Left hindlimb (tissue), 1 donor: ENCODE measurements around the gene FAS.

Source experiments
- DNase-seq: peaks from one replicate; pipeline ENCODE4 v3.0.0-alpha.2; 2018

FAS gene

DNA sequence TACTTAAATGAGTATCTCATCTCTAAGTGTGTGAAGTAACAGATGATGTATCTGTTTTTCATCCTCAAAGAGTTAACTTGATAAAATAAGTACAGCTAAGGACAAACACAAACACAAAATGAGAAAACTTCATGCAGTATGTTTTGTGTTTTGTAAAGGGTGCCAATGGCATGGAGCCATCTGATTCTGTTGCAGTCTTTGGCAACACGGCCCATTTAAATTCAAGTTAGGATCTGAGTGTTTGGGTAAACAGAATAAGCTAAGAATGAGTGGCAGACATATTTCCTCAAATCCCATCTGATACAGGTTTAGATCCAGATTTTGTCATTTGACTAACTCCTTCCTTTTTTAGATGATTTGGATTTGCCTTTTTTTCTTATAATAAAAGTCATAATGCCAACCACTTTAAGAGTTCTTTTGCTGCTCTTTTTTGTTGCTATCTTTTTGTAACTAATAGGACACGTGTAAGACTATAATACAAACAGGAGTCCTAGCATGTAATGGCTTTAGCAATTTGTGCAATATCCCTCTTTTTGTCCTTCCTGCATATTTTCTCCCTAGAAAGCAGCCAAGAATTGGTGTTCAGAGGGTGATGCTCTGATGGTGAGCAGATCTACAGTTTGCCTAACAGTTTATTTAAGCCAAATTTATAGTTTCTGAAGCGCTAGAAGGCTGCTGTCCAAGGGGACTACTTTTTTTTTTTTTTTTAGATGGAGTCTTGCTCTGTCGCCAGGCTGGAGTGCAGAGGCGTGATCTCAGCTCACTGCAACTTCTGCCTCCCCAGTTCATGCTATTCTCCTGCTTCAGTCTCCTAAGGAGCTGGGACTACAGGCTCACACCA lies 19.2 kb upstream of the FAS start:
- DNase-seq = no peak

DNA sequence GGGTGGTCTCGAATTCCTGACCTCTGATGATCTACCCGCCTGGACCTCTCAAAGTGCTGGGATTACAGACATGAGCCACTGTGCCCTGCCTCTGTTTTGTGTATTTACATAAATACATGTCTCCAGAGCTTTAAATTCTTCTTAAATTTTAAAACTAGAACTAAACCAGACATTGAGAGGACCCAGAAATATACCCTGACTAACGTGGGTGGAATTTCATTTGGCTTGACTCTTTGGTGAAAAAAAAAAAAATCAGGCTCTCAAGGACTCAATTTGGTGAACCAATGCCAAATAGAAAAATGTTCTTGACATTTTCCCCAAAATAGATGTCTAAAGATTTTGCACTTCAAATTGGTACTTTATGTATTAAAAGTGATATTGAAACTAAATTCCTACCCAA lies 16.6 kb upstream of the FAS start:
- DNase-seq = no peak

DNA sequence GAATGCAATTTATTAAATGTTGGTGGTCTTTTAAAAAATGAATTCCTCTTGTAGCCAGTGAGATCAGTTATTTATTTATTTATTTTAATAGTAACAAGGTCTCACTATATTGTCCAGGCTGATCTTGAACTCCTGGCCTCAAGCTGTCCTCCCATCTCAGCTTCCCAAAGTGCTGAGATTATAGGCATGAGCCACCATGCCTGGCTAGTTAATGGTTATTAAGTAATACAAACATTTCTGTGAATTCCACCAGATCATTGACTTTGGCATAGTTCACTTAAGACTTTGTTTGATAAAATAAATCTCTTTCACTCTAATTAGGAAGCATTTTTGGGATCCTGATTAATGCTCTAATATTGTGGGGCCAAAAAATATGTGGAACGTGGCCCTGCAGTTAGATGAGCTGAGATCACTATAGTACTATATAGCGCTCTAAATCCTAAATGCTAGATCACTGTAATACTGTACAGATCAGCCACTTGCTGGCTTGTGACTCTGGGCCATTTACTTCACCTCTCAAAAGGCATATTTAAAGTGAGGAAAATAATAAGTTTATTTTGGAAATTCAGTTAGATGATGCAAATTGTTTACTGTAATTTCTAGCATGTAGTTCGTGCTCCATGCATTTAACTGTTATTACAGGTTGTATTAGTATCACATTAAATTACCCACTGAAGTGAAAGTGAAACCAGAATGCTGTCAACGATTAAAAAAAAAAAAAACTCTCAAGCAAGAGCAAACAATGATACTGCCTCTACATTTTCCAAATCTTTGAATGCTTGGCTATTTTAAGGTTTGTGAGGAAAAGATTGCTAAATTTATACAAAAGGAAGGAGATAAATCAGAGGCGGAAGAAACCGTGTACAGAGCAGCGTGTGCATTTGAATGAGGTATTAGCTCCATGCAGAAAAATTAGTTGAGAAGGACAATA lies 15.9 kb upstream of the FAS start:
- no peak for DNase-seq

DNA sequence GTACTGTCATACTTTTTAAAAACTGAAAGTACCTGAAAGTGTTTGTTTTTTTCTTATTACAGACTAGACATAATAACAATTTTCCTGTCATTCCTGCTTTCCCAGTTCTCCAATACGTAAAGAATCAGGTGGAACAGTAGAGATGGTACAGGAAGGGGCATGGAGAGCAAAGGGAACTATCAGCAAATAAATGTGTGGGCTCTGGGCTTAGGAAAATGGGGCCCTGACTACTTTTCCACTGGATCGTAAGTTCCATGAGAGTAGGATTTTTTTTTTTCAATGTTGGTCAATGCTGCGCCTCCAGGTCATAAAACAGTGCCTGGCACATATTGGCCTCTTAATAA lies 15.2 kb upstream of the FAS start:
- DNase-seq = no peak

DNA sequence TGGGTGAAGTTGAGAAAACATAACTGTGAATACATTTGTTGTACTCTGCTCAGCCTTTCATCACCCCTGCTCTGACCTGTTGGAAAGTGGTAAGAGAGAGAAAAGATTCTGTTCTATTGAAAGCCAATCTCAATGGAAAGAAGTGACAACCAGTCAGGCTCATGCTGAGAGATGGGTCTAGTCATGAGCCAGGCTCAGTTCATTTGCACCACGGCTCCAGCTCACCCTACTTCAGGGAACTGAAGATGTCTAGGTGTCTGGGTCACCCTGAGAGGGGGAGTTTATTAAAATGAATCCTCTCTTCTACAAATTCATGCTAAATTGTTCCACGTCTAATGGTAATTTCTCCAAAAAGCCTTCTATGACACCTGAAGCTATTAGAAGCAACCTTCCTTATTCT lies 12.1 kb upstream of the FAS start:
- no peak for DNase-seq

DNA sequence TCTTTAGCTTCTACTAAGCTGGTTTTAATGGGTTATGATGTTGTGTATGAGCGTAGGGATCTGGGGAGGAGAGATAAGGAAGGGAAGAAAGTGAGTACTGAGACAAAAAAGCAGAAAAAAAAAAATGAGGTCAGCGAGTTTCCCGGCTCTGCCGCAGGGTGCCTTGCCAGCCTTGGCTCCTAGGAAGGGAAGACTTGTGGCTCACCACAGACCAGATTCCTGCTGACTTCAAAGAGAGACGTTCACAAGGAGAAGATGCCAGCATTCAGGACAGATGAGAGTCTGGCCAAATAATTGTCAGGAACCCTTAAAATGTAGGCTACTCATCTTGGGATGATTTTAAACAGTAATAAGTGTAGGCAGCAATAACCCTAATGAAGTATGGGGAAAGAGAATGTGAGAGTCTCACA lies 11.4 kb upstream of the FAS start:
- DNase-seq = peak; percentile 70

DNA sequence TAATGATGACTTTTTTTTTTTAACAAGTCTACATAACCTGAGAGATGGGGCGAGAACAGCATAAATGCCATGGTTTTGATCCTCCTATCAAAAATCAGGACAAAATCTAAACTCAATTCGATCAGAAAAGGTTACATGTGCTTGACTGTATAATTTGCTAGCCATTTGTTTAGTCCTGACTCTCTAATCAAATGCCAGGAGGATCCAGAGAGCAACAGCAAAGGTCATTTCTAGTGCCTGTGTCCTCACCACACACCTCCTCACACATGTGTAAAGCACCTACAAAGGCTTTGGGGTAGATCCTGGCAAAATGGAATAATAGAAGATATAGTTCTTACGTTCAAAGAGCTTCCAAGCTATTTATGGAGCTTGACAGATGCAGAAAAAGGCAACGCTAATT lies 11.0 kb upstream of the FAS start:
- no peak for DNase-seq

DNA sequence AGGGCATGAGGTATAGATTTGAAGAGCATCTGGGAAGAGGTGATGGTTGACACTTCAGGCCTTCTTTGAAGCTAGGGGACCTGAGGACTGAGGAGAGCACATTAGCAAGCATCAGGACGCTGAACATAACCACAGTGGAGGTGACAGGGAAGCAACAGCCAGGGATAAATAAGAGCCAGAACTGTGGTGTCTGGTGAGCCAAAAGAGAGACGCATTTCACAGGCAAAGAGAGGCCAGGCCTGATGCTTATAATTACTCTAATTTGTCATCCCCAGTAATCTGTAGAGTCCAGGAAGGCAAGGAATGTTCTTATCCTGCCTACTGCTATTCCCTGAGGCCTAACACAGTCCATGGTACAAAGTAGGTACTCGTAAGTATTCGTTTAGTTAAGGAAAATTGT lies 10.4 kb upstream of the FAS start:
- DNase-seq = no peak

DNA sequence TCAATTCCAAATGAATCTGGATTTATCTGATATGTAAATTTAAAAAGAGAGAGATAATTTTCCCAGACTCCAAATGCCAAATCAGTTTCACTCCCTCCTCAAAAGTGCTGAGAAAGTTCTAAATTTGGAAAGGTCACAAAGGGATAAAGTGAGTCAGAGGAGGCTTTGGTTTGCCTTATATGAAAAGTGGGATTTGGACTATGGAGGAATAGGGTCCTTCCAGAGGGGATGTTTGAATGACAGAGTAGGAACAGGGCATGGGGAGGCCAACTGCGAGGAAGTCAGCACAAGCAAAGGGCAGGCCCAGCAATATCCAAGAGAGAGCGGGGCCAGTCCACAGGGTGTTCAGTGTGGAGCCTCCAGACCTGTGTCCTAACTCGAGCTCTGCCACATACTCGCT lies 9.8 kb upstream of the FAS start:
- no peak for DNase-seq

DNA sequence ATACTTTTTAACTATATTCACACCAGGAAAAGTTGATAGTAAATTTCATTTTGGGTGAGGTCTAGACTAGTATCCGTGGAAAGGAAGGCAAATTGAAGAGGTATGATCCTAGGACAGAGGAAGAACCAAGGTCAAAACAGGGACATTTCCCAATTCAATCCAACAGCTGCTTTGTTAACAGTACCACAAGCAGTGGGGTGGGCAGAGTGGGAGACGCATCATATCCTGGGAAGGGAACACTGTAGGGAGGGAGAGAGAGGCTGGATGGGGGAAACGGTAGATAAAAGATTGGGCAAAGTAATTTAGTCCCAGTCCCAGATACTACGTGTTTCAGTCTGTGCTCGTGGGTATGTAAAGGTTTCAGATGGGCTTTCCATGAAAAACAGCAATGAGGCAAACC lies 9.2 kb upstream of the FAS start:
- DNase-seq = no peak

DNA sequence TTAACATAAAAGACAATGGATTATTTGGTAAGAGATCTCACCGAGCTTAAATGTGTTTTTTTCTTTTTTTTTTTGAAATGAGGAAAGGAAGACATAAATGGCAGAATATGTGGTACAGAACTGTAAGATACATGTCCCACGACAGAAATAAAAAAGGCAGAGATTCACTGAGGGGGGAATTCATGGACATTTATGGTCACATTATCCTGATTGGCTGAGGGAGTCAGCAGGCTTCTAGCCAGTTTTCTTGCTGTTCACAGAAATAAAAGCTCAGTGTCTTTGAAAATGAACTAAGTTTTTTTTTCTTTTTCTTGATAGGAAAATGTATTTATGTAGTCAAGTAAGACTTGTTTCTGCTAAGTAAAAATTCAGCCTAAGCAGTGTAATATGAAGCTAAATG lies 8.2 kb upstream of the FAS start:
- no peak for DNase-seq

DNA sequence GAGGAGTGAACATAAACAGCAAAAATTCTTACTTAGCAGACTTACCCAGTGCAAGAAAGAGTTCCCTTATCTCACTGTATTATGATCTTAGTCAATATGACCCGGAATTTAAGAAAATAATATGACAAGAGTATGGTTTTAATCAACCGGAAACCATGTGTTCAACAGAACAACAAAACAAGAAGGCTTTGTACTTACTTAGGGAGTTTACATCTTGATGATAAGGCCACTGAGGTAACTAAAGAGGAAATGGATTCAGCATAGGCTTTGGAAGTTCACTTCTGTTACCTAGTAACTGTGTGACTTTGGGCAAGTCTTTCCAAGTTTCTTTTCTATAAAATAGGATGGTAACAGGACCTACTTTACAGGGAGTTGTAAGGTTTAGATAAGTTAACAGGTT lies 7.4 kb upstream of the FAS start:
- no peak for DNase-seq

DNA sequence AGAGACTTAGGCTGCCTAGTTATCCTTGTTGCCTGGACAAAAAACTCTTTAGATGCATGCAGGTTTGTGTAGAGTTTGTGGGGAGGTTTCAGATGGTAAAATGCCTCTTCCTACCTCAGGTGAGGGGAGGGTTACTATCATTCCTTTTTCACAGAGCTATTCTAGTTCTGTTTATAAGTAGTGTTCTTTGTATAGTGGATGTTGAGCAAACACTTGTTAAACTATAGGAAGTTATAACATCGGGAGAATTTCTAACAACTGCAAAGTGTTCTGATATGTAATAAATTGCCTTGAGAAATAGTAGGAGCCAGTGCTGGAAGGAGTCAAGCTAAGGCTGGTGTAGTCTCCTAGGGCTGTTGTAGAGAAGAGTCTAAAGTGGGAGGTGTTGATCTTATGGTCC lies 6.7 kb upstream of the FAS start:
- no peak for DNase-seq

DNA sequence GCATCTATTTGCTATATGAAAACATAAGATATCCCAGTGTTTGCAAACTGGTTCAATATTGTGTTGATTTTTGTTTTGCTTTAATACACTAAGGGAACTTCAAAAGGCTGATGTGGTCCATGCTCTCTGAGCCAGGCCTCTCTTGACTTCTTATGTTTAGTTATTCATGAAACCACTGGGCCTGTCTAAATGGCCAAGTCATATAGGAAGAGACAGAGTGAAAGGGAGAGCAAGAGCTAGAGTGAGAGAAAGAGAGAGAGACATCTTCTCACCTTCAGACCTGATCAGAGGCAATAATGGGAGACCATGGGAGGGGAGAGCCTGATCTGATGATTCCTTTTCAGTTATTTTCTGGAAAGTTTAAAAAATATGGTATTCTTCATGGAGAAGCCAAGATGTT lies 6.1 kb upstream of the FAS start:
- no peak for DNase-seq

DNA sequence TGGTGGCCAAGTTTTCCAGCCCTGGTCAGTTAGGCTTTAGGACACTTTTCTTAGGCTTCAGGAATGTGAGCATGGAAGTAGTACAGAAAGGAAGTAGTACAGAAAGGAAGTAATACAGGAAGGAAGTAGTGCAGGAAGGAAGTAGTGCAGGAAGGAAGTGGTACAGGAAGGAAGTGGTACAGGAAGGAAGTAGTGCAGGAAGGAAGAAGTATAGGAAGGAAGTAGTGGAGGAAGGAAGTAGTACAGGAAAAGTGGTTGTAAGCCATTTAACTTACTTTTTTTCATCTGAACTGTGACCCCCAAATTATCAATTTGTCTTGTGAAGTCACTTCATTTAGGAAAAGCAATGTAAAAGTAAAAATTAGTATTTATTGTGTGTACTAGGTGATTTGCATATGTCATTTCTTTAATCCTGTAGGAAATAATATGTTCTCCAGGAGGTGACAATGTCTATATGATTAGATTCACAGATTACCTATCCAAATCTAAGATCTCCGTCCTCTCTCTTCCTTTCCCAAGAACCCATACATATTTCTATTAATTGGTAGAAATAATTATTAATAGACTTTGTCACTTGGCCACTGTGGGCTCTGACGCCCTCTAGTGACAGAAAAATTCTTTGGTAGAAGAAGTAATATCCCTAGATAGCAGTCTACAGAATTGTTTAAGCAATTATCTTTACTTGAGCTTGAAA lies 3.9 kb upstream of the FAS start:
- no peak for DNase-seq

DNA sequence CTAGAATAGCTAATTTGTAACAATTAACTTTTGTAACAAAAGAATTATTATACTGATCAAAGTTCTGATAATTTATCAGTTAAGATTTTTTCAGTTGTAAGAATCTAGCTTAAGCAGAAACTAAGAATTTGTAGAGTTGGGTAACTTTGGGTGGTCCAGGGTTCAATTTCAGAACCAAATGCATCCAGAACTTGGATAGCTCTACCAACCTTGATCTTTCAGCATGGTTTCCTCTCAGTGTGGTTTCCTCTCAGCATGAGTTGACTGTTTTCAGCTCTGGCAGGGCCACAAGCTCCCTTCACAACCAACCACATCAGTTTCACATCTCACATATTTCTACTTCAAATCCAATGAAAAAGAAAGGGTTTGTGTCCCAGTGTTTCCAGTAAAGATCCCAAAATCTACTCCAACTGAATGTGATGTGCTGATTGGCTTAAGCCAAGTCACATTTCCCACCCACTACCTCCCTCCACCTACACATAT lies 3.3 kb upstream of the FAS start:
- DNase-seq = no peak

DNA sequence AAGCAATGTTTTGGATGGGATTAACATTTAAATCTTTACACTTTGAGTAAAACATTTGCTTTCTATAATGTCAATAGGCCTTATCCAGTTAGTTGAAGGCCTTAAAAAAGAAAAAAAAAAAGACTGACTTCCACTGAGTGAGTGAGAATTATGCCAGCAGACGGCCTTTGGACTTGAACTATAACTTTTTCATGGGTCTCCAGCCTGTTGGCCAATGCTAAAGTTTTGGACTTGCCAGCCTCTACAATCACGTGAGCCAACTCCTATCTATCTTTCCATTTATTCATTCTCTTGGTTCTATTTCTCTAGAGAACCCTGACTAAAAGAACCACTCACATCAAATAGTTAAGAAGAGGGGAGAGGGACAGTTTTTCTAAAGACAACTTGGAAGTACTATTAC lies 2.8 kb upstream of the FAS start:
- no peak for DNase-seq

DNA sequence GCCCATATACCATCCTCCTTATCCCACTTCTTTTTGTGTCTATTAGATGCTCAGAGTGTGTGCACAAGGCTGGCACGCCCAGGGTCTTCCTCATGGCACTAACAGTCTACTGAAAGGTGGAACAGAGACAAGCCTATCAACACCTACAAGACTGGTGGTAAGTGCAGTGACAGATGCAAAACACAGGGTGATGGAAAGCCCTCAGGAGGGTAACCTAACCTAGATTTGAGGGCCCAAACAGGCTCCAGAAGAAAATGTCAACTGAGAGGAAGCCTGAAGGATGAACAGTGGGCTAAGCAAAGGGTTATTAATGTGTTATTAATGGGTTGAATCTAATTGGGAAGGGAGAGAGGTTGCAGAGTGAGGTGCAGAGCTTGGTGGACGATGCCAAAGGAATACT lies 1.2 kb upstream of the FAS start:
- no peak for DNase-seq

DNA sequence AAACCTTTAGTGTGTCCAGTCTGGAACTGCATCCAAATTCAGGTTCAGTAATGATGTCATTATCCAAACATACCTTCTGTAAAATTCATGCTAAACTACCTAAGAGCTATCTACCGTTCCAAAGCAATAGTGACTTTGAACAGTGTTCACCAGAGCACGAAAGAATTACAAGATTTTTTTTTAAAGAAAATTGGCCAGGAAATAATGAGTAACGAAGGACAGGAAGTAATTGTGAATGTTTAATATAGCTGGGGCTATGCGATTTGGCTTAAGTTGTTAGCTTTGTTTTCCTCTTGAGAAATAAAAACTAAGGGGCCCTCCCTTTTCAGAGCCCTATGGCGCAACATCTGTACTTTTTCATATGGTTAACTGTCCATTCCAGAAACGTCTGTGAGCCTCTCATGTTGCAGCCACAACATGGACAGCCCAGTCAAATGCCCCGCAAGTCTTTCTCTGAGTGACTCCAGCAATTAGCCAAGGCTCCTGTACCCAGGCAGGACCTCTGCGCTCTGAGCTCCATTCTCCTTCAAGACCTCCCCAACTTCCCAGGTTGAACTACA lies 694 bp upstream of the FAS start:
- peak; percentile 59 for DNase-seq

DNA sequence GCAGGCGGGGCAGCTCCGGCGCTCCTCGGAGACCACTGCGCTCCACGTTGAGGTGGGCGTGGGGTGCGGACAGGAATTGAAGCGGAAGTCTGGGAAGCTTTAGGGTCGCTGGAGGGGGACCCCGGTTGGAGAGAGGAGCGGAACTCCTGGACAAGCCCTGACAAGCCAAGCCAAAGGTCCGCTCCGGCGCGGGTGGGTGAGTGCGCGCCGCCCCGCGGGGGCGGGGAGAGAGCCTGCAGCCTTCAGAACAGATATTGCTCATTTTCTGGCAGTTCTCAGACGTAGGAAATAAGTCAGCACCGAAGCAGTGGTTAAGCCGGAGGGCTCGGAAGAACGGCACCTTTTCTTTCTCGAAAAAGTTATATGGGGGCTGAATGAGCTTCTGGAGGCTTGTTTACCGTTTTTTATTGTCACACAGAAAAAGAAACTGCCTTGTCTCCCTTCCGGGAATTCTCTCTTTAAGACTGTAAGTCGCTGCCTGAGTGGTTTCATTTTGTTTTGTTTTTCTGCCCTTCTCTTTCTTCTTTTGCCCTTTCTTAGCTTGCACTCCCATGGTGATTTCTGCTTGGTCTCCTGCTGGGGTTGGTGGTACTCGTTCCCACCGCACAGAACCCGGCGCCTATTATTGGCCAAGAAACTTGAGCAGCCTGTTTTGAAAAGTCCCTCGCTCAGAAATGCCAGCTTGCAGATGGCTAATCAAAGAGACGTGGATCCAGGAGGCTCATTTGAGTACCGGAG lies 732 bp downstream of the FAS start:
- DNase-seq = peak; percentile 78

DNA sequence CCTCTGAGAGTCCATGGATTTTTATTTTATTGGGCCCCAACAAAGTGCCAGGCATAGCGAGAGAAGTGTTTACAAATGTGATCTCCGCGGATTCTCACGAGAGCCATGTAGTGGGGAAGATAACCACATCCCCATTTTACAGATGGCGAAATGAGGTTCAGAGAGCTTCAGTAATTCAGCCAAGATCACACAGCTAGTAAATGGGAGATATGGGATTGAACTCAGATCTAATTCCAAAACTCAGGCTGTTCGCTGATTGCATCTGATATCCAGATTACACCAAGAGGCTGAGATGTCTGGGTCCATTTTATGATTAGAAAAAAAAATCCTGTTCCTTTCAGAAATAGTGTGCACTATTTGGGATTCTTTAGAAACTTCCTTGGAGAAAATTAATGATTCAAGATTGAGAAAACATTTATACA lies 1.3 kb downstream of the FAS start:
- no peak for DNase-seq

DNA sequence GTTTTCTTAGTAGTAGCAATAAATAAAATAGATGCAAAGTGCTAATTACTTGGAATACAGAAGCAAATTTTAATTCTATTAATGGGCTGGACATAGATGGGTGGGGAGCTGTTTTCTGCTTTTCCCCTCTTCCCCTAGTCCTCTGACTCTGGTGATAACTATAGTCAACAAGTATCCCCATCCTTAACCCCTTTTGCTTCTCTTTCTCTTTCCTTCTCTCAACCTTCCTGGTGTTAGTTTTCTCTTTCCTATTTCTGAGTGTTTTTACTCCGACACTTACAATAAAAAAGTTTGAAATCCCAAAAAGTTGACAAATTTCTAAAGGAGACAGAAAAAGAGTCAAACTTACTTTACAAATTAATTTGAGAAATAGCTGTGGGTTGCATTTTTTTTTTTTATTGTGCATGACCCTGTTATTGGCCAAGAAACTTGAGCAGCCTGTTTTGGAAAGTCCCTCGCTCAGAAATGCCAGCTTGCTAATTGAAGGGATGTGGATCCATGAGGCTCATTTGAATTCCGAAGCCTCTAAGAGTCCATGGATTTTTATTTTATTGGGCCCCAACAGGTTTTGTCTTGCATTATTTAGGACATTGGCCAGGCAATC lies 2.4 kb downstream of the FAS start:
- DNase-seq = no peak
